MM.1S (cell line): ENCODE measurements around the gene MARK3.
"Not testable (repeated sequence)": the region's sequence is repeated elsewhere in the genome, so short reads cannot be mapped to it uniquely, and the experiment has no call there.

Experiments used
- DNase-seq: peaks from one replicate; pipeline ENCODE4 v3.0.0-alpha.2; 2015
- H2AFZ ChIP-seq: fragments of 300-600 bp; sonication (generic); 2 replicates; pipeline ENCODE4 v1.6.0; 2016; ENCODE audit warnings: antibody characterized with exemption, low read length
- H3F3A ChIP-seq: fragments of 300-600 bp; sonication (generic); 2 replicates; pipeline ENCODE4 v1.6.1; 2016; ENCODE audit warnings: mild to moderate bottlenecking, antibody characterized with exemption, low read length, moderate library complexity, mixed read lengths; ENCODE audit not compliant: insufficient read depth
- H3K27ac ChIP-seq: fragments of 300-600 bp; sonication (generic); 2 replicates; pipeline ENCODE4 v1.5.1; 2016; ENCODE audit warnings: mild to moderate bottlenecking, low read length
- H3K27me3 ChIP-seq: fragments of 300-600 bp; sonication (generic); replicated peaks from 2 replicates; pipeline ENCODE4 v1.6.0; 2016; ENCODE audit warnings: low read length; ENCODE audit not compliant: insufficient read depth
- H3K36me3 ChIP-seq: fragments of 300-600 bp; sonication (generic); replicated peaks from 2 replicates; pipeline ENCODE4 v1.6.1; 2016; ENCODE audit warnings: mild to moderate bottlenecking, low read length, mixed read lengths; ENCODE audit not compliant: insufficient read depth
- H3K4me1 ChIP-seq: fragments of 300-600 bp; sonication (generic); 2 replicates; pipeline ENCODE4 v1.6.1; 2016; ENCODE audit warnings: low read length, mixed read lengths
- H3K4me2 ChIP-seq: fragments of 300-600 bp; sonication (generic); 2 replicates; pipeline ENCODE4 v1.6.0; 2016; ENCODE audit warnings: low read depth, low read length
- H3K4me3 ChIP-seq: fragments of 300-600 bp; sonication (generic); 2 replicates; pipeline ENCODE4 v1.5.1; 2016; ENCODE audit warnings: low read length, mixed read lengths
- H3K79me2 ChIP-seq: fragments of 300-600 bp; sonication (generic); 2 replicates; pipeline ENCODE4 v1.6.1; 2016; ENCODE audit warnings: mixed run types, low read length, mixed read lengths
- H3K9ac ChIP-seq: fragments of 300-600 bp; sonication (generic); 2 replicates; pipeline ENCODE4 v1.6.1; 2016; ENCODE audit warnings: low read length, mixed read lengths
- H3K9me2 ChIP-seq: fragments of 300-600 bp; sonication (generic); replicated peaks from 2 replicates; pipeline ENCODE4 v1.6.1; 2016; ENCODE audit warnings: mild to moderate bottlenecking, low read length, mixed read lengths; ENCODE audit not compliant: insufficient read depth
- H3K9me3 ChIP-seq: fragments of 300-600 bp; sonication (generic); replicated peaks from 2 replicates; pipeline ENCODE4 v1.6.1; 2016; ENCODE audit warnings: mild to moderate bottlenecking, low read length, mixed read lengths; ENCODE audit not compliant: insufficient read depth
- H4K20me1 ChIP-seq: fragments of 300-600 bp; sonication (generic); 2 replicates; pipeline ENCODE4 v1.6.1; 2016; ENCODE audit warnings: mild to moderate bottlenecking, low read length, moderate library complexity, mixed read lengths; ENCODE audit not compliant: insufficient read depth
- EZH2 ChIP-seq: fragments of 300-600 bp; sonication (generic); optimal IDR thresholded peaks from 2 replicates; pipeline ENCODE3; 2017; ENCODE audit warnings: low read depth, mild to moderate bottlenecking, antibody characterized with exemption, low read length, mixed read lengths
- EZH2phosphoT487 ChIP-seq: fragments of 300-600 bp; sonication (generic); IDR thresholded peaks from 2 replicates; pipeline ENCODE4 v1.6.1; 2018; ENCODE audit warnings: antibody characterized with exemption, low read length
- TF ChIP-seq, protein P1 (sequence below): fragments of 300-600 bp; sonication (generic); IDR thresholded peaks from 2 replicates; pipeline ENCODE4 v1.5.1; 2016; ENCODE audit warnings: antibody characterized with exemption, low read length, mixed read lengths

Gene MARK3

DNA sequence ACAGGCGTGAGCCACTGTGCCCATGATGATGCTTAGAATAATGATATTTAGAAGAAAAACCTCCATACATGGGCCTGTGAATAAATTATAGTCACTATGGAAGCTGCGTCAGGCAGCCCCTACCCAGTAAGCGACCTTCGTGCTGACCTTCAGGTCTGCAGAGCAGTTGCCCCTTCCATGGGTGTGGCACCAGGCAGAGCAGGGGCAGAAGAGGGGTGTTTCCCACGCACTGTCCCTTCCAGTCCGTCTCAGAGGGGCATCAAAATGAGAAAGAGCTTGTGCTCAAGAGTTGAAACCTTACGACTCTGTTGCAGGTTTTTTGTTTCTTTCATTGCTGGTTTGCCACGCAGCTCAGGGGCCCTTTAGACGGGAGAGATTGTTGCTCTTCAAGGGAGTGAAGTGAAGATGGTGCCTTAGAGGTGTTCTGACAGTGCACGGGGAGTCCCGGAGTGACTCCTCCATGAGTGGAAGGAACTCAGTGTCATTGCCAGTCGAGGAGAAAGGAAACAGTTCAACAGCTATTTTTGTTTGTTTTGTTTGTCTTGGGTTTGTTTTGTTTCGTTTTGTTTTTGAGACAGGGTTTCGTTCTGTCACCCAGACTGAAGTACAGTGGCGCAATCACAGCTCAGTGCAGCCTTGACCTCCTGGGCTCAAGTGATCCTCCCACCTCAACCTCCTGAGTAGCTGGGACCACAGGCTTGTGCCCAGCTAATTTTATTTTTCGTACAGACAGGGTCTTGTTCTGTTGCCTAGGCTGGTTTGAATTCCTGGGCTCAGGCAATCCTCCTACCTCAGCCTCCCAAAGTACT lies 123.5 kb downstream of the MARK3 start:
- H3K4me2 ChIP-seq = no peak overlapping the region
- H3K9me3 ChIP-seq = no peaks in the 10 kb centered on the region
- no peaks in the 10 kb centered on the region for H3K27me3 ChIP-seq
- no peaks in the 10 kb centered on the region for H3K36me3 ChIP-seq
- TF ChIP-seq EZH2 (no peak), EZH2phosphoT487 (no peak)
- TF ChIP-seq, protein P1, sequence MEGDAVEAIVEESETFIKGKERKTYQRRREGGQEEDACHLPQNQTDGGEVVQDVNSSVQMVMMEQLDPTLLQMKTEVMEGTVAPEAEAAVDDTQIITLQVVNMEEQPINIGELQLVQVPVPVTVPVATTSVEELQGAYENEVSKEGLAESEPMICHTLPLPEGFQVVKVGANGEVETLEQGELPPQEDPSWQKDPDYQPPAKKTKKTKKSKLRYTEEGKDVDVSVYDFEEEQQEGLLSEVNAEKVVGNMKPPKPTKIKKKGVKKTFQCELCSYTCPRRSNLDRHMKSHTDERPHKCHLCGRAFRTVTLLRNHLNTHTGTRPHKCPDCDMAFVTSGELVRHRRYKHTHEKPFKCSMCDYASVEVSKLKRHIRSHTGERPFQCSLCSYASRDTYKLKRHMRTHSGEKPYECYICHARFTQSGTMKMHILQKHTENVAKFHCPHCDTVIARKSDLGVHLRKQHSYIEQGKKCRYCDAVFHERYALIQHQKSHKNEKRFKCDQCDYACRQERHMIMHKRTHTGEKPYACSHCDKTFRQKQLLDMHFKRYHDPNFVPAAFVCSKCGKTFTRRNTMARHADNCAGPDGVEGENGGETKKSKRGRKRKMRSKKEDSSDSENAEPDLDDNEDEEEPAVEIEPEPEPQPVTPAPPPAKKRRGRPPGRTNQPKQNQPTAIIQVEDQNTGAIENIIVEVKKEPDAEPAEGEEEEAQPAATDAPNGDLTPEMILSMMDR = no peak
- no peak overlapping the region for H3K9ac ChIP-seq
- no peak for DNase-seq
- H3K27ac ChIP-seq = no peak overlapping the region
- no peak overlapping the region for H3K4me3 ChIP-seq
- H3K4me1 ChIP-seq = no peaks in the 10 kb centered on the region
- no peak overlapping the region for H2AFZ ChIP-seq
- no peaks in the 10 kb centered on the region for H3F3A ChIP-seq
- H3K79me2 ChIP-seq = no peaks in the 10 kb centered on the region
- no peaks in the 10 kb centered on the region for H4K20me1 ChIP-seq
- H3K9me2 ChIP-seq = no peaks in the 10 kb centered on the region

DNA sequence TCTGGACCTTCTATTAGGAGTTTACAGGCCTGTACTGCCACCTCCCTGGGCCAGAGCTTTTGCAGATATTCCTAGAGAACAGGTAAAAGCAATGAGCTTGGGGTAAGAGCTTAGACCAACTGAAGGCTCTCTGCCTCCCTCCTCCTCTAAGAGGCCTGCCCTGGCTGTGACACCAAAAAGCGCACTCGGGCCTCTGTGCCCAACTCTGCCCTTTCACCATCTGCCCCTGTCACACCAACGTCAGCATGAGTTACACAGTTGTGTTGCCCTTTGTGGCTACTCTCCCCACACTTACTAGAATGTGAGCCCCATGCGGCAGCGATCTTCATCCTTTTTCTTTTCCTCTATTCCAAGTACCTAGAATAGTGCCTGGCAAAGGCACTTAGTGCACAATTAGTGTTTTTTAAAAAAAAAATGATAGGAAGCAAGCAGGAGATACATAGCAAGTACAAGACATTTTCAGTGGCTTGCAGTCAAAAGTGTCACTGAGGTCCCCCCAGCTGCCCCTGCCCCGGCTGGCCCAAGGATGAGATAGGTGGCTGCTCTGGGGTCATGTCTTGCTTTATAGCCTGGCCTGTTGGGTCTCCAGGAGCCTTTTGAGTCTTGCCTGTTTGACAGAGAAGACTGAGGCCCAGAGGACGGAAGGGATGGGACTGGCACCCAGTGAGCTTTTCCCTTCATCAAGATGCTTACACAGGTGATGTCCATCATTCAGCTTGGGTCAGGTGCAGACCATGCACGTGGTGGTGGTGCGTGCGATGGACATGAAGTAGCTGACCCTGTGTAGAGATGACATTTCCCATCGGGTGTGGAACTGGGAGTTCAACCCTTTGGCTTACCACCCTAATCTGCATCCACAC lies 124.9 kb downstream of the MARK3 start:
- no peak overlapping the region for H3K4me3 ChIP-seq
- H3F3A ChIP-seq = no peaks in the 10 kb centered on the region
- no peaks in the 10 kb centered on the region for H3K9me2 ChIP-seq
- no peaks in the 10 kb centered on the region for H3K36me3 ChIP-seq
- H3K79me2 ChIP-seq = no peaks in the 10 kb centered on the region
- H2AFZ ChIP-seq = no peak overlapping the region
- no peaks in the 10 kb centered on the region for H3K4me1 ChIP-seq
- no peak for DNase-seq
- no peak overlapping the region for H3K4me2 ChIP-seq
- no peaks in the 10 kb centered on the region for H4K20me1 ChIP-seq
- TF ChIP-seq EZH2phosphoT487 (no peak), EZH2 (no peak)
- TF ChIP-seq, protein P1 = no peak
- H3K9me3 ChIP-seq = no peaks in the 10 kb centered on the region
- no peak overlapping the region for H3K27ac ChIP-seq
- H3K27me3 ChIP-seq = no peaks in the 10 kb centered on the region
- no peak overlapping the region for H3K9ac ChIP-seq

DNA sequence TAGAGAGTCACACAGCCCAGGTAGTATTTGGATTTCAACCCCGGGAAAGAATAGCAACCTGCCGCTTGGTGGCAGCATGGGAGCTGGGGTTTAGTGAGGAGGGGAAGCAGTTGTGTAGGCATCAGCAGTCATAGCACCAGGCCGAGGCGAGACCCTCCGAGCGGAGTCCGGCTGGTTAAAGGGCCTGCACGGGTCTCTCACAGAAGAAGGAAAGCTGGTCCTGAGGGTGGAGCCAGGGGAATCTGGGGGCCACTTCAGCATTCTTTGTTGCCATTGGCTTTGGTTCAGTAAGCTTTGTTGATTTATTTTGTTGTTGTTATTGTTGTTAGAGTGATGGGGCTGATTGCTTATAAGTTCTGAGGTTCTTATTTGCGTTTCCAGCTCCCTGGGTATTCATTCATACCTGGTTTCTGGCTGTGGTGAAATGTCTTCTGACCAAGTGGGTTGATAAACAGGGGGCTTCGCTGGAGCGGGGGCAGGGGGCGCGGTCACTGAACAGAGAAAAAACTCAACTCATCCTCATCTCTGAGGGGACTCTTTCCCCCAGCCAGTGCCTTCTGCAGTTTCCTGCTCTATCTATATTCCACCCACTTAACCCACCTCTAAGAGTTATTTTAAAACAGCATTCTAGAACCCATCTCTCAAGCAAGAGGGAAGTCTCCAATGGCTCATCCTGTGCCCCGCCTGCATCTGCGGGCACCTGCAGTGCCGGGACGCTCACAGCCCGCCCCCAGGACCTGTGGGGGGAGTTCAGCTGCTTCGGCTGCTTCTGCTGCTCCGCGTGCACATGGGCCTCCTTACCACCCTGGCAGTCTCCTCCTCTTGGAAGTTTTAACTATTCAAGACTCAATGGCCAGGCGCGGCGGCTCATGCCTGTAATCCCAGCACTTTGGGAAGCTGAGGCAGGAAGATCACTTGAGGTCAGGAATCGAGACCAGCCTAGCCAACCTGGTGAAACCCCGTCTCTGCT lies 125.8 kb downstream of the MARK3 start:
- Histone ChIP-seq H3K27ac (no peak overlapping the region), H3K9me2 (no peaks in the 10 kb centered on the region), H3K36me3 (no peaks in the 10 kb centered on the region), H3F3A (no peaks in the 10 kb centered on the region), H2AFZ (no peak overlapping the region), H4K20me1 (no peaks in the 10 kb centered on the region), H3K4me3 (no peak overlapping the region), H3K9me3 (no peaks in the 10 kb centered on the region), H3K4me1 (no peaks in the 10 kb centered on the region), H3K27me3 (no peaks in the 10 kb centered on the region), H3K4me2 (no peak overlapping the region), H3K9ac (no peak overlapping the region), H3K79me2 (no peaks in the 10 kb centered on the region)
- DNase-seq = no peak
- TF ChIP-seq EZH2 = no peak
- TF ChIP-seq, protein P1 = no peak
- TF ChIP-seq EZH2phosphoT487 = no peak

DNA sequence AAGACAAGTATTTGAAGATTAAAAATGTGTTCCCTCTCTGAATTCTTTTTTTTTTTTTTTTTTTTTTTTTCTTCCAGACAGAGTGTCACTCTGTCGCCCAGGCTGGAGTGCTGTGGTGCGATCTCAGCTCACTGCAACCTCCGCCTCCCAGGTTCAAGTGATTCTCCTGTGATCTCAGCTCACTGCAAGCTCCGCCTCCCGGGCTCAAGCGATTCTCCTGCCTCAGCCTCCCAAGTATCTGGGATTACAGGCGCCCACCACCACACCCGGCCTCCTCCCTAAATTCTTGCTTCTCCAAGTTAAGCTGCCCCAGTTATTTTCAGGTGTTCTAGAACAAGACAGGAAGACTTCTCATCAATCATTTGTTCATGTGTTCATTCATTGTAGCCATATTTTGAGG lies 127.0 kb downstream of the MARK3 start:
- H3K27me3 ChIP-seq, H4K20me1 ChIP-seq, H3K4me1 ChIP-seq, H3K36me3 ChIP-seq, H2AFZ ChIP-seq, H3K4me3 ChIP-seq, H3K9ac ChIP-seq, DNase-seq, H3K9me3 ChIP-seq, H3K9me2 ChIP-seq, H3F3A ChIP-seq, H3K27ac ChIP-seq, H3K79me2 ChIP-seq, H3K4me2 ChIP-seq: not testable (repeated sequence)
